IPS-18a (cell line): Measurements from ENCODE around the gene FHIT.

Experiments
- H3K27ac ChIP-seq: one replicate; pipeline ENCODE4 v1.5.1; 2013; ENCODE audit warnings: low read length
- H3K27me3 ChIP-seq: one replicate; pipeline ENCODE4 v1.6.1; 2013; ENCODE audit warnings: mild to moderate bottlenecking, low read length; ENCODE audit not compliant: control insufficient read depth, insufficient read depth
- H3K36me3 ChIP-seq: one replicate; pipeline ENCODE4 v1.6.1; 2013; ENCODE audit warnings: low read depth, low read length; ENCODE audit not compliant: control insufficient read depth
- H3K4me1 ChIP-seq: one replicate; pipeline ENCODE4 v1.6.1; 2013; ENCODE audit warnings: low read depth, low read length; ENCODE audit not compliant: control insufficient read depth
- H3K4me3 ChIP-seq: one replicate; pipeline ENCODE4 v1.5.1; 2013; ENCODE audit warnings: low read length
- H3K9ac ChIP-seq: one replicate; pipeline ENCODE4 v1.6.1; 2013; ENCODE audit warnings: mild to moderate bottlenecking, low read length, moderate library complexity
- H3K9me3 ChIP-seq: one replicate; pipeline ENCODE4 v1.6.1; 2013; ENCODE audit warnings: low read depth, low read length; ENCODE audit not compliant: control insufficient read depth

Gene FHIT

DNA sequence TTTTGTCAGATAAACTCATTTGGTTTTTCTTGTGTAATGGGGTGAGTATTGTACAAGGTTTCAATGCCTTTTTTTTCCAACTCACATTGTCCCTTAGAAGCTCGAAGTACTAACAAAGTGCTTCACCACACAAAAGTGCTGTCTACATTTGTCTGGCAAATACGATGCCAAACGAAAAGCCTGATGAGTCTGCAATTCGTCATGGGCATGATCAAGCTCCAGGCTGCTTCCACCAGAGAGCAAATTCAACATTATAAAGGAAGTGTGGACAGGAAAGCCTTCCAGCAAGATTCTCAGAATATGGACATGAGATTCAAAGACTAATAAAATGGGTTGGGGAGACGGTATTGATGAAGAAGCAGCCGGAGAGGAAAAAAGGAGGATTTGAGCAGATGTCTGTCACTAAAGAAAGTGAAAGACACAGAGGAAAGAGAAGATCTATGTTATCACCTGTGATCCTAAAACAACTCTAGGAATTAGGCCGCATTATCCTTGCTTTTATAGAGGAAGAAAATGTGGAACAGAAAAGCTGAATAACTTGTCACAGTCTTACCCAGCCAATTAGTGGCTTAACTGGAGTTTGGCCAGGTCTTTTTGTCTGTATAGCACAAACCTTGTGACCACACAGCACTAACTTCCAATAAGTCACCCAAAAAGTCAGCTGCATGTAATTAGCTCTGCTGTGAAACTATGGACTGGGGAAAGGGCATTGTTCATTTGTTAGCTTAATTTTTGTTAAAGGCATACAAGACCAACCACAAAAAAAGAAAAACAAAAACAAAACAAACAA, 494.8 kb downstream of the FHIT start:
- Histone ChIP-seq H3K9me3 (no peaks in the 10 kb centered on the region), H3K4me3 (no peak overlapping the region), H3K9ac (no peak overlapping the region), H3K36me3 (no peaks in the 10 kb centered on the region), H3K27ac (no peak overlapping the region), H3K4me1 (peaks cover 11% of the 10 kb centered on the region), H3K27me3 (no peaks in the 10 kb centered on the region)

DNA sequence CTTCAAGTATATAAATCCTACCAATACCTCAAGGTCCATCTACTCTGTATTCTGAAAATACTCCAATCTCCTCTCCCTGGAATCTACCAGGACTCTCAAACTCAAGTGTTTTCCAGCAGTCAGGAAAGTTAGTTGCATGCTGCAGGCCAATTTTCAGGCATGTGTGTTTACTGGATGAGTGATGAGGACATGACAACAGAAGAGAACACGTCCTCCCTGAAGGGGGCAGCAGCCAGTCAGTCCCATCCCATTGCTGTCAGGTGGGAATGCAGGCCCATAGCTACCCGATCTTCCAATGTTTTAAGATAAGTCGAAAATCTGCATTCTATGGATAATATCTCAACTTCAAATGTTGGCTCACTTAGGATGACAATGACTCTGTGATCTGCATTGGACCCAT, 496.2 kb downstream of the FHIT start:
- H3K36me3 ChIP-seq = no peaks in the 10 kb centered on the region
- peaks cover 11% of the 10 kb centered on the region for H3K4me1 ChIP-seq
- no peaks in the 10 kb centered on the region for H3K9me3 ChIP-seq
- H3K9ac ChIP-seq = no peak overlapping the region
- H3K4me3 ChIP-seq = no peak overlapping the region
- no peaks in the 10 kb centered on the region for H3K27me3 ChIP-seq
- no peak overlapping the region for H3K27ac ChIP-seq

DNA sequence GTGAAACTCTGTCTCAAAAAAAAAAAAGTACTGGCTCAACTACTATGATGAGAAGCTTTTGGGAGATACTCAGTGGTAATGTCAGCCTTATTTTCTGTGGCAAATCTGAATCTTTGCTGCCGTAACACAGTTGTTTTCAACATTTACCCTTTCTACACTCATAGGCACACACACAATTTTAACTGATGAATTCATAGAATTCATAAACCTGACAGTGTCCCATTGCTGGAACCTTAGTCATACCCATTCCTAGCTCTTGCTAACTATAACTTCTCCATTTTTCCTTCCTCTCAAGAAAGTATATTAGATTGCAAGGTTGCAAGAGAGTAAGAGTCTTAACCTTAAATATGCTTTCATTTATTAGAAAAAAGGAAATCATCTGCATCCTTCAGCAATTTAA, 496.6 kb downstream of the FHIT start:
- Histone ChIP-seq H3K4me3 (no peak overlapping the region), H3K4me1 (peaks cover 11% of the 10 kb centered on the region), H3K9ac (no peak overlapping the region), H3K27ac (no peak overlapping the region), H3K9me3 (no peaks in the 10 kb centered on the region), H3K27me3 (no peaks in the 10 kb centered on the region), H3K36me3 (no peaks in the 10 kb centered on the region)

DNA sequence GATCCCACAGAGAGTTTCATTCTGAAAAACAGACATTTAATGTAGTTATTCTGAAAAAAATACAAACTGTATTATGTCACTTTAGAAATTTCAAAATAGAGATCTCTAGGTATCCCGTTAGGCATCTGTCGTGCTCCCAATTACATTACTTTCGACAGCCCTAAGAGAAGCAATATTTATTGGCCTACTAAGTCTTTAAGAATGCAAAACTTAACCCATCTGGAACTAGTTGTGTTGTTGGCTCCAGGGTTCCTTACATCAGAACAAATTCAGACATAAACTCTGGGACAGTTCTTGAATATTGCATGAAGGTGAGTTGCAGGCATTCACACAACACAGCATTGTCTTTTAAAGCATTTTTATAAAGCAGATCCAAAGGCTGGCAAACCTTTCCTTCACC, 498.4 kb downstream of the FHIT start:
- H3K27ac ChIP-seq = no peak overlapping the region
- H3K9ac ChIP-seq = no peak overlapping the region
- H3K4me1 ChIP-seq = peaks cover 11% of the 10 kb centered on the region
- H3K27me3 ChIP-seq = no peaks in the 10 kb centered on the region
- H3K9me3 ChIP-seq = no peaks in the 10 kb centered on the region
- H3K4me3 ChIP-seq = no peak overlapping the region
- H3K36me3 ChIP-seq = no peaks in the 10 kb centered on the region

DNA sequence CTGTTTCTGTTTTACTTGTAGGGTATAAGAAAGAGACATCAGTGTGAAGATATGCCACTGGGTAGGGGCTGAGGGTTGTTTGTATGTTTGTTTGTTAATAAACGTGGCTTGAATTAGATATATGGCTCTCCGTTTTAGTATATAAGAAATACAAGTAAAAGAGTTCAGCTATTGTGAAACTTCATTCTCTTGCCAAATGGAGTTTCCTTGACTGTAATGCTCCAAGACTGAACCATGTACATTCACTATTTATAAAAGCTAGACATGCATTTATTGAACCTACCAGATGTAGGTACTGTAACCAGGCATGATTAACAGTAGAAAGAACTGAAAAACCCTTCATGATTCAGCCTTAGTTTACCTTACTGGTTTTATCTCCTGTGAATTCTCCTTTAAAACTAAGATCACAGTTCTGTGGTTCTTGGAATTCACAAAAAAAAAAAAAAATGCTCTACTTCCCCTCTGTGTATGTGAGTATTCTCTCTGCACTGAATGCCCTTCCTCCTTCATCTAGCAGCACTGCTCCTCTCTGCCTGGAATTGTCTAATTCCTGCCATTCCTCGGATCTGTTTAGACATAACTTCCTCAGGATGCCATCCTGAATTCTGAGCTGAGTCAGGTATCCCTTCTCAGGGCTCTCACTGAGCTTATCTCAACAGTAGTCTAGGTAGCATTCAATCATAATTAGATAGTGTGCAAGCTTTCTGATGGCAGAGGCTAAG, 504.4 kb downstream of the FHIT start:
- H3K27me3 ChIP-seq = no peaks in the 10 kb centered on the region
- no peak overlapping the region for H3K4me3 ChIP-seq
- peaks cover 25% of the 10 kb centered on the region for H3K4me1 ChIP-seq
- no peak overlapping the region for H3K27ac ChIP-seq
- no peak overlapping the region for H3K9ac ChIP-seq
- no peaks in the 10 kb centered on the region for H3K36me3 ChIP-seq
- H3K9me3 ChIP-seq = no peaks in the 10 kb centered on the region

DNA sequence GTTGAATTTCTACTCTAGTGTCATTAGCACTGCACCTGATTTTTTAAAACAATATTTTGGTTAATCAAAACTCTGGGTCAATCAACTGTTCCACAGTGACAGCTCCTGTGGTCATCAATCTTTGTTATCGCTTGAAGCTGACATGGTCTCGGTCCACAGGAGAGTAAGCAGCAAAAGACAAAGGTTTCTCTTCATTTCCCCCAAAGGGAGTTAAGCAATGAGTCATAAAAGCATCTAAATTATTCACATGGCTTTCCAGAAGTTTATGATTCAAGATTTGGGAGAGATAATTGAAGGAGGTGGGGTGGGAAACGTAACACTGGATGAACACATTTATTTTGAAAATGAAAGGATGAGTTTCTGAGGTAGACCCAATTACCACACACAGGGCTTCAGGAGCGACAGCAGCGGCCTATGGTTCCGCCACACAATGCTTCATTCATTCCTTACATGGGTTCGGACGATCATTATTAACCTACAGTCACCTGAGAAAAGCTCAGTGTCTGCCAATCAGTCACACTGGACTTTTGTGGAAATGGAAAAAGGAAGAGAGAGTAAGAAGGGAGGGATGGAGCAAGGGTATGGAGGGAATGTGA, 505.1 kb downstream of the FHIT start:
- Histone ChIP-seq H3K9ac (no peak overlapping the region), H3K36me3 (no peaks in the 10 kb centered on the region), H3K9me3 (no peaks in the 10 kb centered on the region), H3K4me1 (peaks cover 29% of the 10 kb centered on the region), H3K27ac (no peak overlapping the region), H3K4me3 (no peak overlapping the region), H3K27me3 (peaks cover 5% of the 10 kb centered on the region)

DNA sequence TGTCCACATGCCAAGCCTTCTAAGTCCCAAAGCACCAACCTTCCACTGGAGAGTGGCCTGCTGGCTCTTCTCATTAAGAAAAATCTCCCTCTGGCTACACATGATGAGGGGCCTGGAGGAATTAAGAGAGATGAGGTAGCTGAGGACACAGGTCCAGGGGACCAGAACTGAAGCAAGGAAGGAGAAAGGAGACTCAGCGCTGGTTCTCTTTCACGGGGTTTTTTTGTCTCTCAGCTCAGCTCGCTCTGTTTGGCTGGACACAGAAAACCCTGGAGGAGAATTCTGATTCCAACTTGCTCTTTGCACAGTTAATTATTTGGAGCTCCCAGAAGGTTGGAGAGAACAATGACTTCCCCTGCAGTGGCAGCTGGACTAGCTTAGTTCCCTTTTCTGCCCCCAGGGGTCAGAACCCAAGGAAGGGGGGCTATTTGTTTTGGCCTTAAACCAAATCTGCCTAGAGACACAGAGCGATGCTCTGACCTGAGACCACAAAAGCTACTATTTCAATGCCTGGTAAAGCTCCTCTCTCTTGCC, 507.6 kb downstream of the FHIT start:
- Histone ChIP-seq H3K4me3 (no peak overlapping the region), H3K27ac (no peak overlapping the region), H3K4me1 (peaks cover 39% of the 10 kb centered on the region), H3K36me3 (no peaks in the 10 kb centered on the region), H3K9me3 (no peaks in the 10 kb centered on the region), H3K9ac (no peak overlapping the region), H3K27me3 (peaks cover 6% of the 10 kb centered on the region)

DNA sequence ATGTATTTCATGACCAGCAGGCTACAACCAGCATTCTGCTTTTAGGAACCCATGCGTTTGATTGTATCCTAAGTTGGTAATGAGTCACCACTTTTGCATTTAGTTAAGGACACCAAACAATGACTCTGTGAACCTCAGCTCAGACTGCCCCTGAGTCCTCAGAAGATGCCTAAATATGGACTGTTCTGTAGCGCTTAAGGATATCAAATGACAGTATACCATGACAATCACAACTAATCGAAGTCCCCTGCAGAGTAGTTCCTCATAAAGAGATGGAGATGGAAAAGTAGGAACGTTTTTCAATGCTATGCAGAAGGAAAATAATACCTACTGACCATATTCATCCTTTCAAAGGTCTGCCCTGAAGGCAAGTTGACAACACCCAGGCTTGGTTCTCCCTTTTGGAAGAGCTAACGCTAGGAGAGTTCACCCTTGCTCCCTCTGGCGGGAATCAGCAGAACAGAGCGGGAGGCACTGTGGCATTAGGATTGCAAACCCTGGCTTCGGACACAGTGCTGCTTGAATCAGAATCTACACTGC, 508.6 kb downstream of the FHIT start:
- no peak overlapping the region for H3K9ac ChIP-seq
- peaks cover 6% of the 10 kb centered on the region for H3K27me3 ChIP-seq
- H3K9me3 ChIP-seq = no peaks in the 10 kb centered on the region
- no peak overlapping the region for H3K4me3 ChIP-seq
- no peak overlapping the region for H3K27ac ChIP-seq
- H3K4me1 ChIP-seq = peaks cover 39% of the 10 kb centered on the region
- H3K36me3 ChIP-seq = no peaks in the 10 kb centered on the region

DNA sequence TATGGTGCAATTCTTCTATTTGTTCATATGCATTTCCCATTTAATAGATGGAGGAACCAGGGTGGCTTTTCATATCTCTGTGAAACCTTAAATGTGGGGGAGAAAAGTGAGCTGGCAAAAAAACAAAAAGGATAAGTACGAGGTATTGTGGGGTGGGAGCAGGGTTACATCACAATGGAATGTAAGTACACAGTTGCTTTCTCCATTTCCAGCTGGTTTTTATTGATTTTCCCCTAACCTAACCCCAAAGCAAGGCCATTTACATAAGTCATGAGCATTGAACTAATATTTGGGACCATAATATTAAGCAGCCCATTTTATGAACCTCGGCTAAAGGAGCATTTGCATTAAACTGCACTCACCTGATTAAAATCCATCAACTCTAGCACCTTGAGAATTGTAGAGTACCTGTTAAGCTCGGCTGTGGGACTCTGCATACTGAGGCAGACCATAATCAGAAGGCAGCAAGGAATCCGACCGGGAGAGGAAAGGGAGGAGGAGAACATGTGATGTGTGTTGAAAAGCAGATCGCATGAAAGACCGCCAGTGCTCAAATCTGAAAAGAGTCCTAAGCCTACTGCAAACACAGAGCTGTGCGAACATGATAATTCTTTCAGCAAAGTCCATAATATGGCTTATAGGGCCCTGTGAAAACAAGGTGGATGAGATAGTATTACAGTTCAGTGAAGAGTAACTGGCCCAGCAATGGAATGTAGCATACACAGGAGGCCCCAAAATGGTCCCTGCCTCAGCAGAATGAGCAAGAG, 513.4 kb downstream of the FHIT start:
- no peak overlapping the region for H3K27ac ChIP-seq
- H3K36me3 ChIP-seq = no peaks in the 10 kb centered on the region
- H3K4me3 ChIP-seq = no peak overlapping the region
- H3K9ac ChIP-seq = no peak overlapping the region
- peaks cover 23% of the 10 kb centered on the region for H3K4me1 ChIP-seq
- no peaks in the 10 kb centered on the region for H3K9me3 ChIP-seq
- H3K27me3 ChIP-seq = peaks cover 6% of the 10 kb centered on the region

DNA sequence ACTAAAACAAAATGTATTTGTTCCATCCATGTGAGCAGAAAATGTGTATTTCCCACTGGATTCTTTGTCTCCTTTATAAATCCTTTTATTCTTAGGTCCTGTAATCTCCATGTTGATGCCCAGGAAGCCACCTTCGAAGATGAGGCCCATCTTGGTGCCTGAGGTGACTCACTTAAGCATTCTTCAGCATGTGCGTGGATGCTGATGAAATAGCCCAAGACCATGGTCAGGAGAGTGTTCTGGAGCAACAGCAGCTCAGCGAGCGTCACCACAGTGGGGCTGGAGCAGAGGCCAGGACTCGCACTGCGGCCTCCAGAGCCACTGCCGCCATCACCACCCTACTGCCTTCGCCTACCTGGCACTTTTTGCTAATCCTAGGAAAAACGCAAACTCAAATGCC, 520.9 kb downstream of the FHIT start:
- Histone ChIP-seq H3K4me1 (no peaks in the 10 kb centered on the region), H3K4me3 (no peak overlapping the region), H3K36me3 (no peaks in the 10 kb centered on the region), H3K9me3 (no peaks in the 10 kb centered on the region), H3K27ac (no peak overlapping the region), H3K9ac (no peak overlapping the region), H3K27me3 (no peaks in the 10 kb centered on the region)

DNA sequence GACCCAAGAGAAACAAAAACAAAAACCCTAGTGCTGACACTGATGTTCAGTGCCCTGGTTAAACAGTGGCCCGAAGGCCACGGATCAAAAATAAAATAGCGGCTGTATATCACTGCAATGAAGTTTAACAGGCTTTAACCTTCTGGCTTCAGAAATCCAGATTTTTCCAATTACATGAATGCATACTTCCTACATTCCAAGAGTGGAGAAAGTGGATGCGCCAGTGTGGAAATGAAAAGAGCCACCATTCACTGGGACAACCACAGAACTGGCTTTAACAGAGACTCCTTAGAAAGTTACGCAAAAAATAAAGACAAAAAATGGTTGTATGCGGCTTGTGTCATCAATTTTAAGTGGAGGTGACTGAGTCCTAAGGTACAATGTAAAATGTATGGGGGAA, 522.2 kb downstream of the FHIT start:
- H3K27ac ChIP-seq = no peak overlapping the region
- H3K4me3 ChIP-seq = no peak overlapping the region
- no peak overlapping the region for H3K9ac ChIP-seq
- no peaks in the 10 kb centered on the region for H3K9me3 ChIP-seq
- H3K4me1 ChIP-seq = no peaks in the 10 kb centered on the region
- H3K27me3 ChIP-seq = no peaks in the 10 kb centered on the region
- H3K36me3 ChIP-seq = no peaks in the 10 kb centered on the region
